HG03175 (cell line): ENCODE results near the gene CARD8.

Source experiments
- ATAC-seq: cut with Tn5 transposase; IDR thresholded peaks from one replicate; pipeline ENCODE4 v1.9.1; 2021; ENCODE audit warnings: mild to moderate bottlenecking, moderate library complexity; ENCODE audit not compliant: unreplicated experiment

Gene CARD8

GRCh38 chr19:48213959-48214358 lies 41.8 kb downstream of the CARD8 start:
- no peak for ATAC-seq

- no peak for ATAC-seq
Observed at GRCh38 chr19:48210005-48210404, 45.7 kb downstream of the CARD8 start.

- ATAC-seq: no peak
Observed at GRCh38 chr19:48206397-48207093, 49.2 kb downstream of the CARD8 start.

- ATAC-seq: peak; percentile 94
Observed at GRCh38 chr19:48203794-48204628, 51.7 kb downstream of the CARD8 start.

- no peak for ATAC-seq
Observed at GRCh38 chr19:48203222-48203793, 52.4 kb downstream of the CARD8 start.

- no peak for ATAC-seq
Observed at GRCh38 chr19:48196933-48197665, 58.6 kb downstream of the CARD8 start.

- ATAC-seq: no peak
Observed at GRCh38 chr19:48196321-48196763, 59.4 kb downstream of the CARD8 start.

GRCh38 chr19:48194844-48195830 lies 60.6 kb downstream of the CARD8 start:
- ATAC-seq: no peak

- no peak for ATAC-seq
Observed at GRCh38 chr19:48194041-48194843, 61.5 kb downstream of the CARD8 start.

GRCh38 chr19:48192750-48193149 lies 63.0 kb downstream of the CARD8 start:
- no peak for ATAC-seq

GRCh38 chr19:48190885-48191284 lies 64.8 kb downstream of the CARD8 start:
- ATAC-seq: no peak

GRCh38 chr19:48190288-48190884 lies 65.3 kb downstream of the CARD8 start:
- no peak for ATAC-seq

- ATAC-seq: no peak
Observed at GRCh38 chr19:48186541-48186991, 69.1 kb downstream of the CARD8 start.

GRCh38 chr19:48186015-48186414 lies 69.7 kb downstream of the CARD8 start:
- no peak for ATAC-seq

- ATAC-seq: no peak
Observed at GRCh38 chr19:48183356-48183755, 72.4 kb downstream of the CARD8 start.

- no peak for ATAC-seq
Observed at GRCh38 chr19:48182434-48182833, 73.3 kb downstream of the CARD8 start.

- ATAC-seq: no peak
Observed at GRCh38 chr19:48181505-48181904, 74.2 kb downstream of the CARD8 start.

- no peak for ATAC-seq
Observed at GRCh38 chr19:48176226-48176625, 79.5 kb downstream of the CARD8 start.

- ATAC-seq: no peak
Observed at GRCh38 chr19:48175578-48175977, 80.1 kb downstream of the CARD8 start.
